GM21390 (cell line): ENCODE measurements around the gene TCEAL1.
"Not testable (repeated sequence)": the region's sequence is repeated elsewhere in the genome, so short reads cannot be mapped to it uniquely, and the experiment has no call there.

ENCODE experiments used
- ATAC-seq: cut with Tn5 transposase; IDR thresholded peaks from one replicate; pipeline ENCODE4 v1.9.1; 2021; ENCODE audit not compliant: unreplicated experiment

TCEAL1 gene

GRCh38 chrX:103628386-103629317 is at the start of gene TCEAL1:
TSS of gene TCEAL1 (plus strand) at chrX:103628975. CDS start at chrX:103629917, 942 bp downstream.
- ATAC-seq: peak; percentile 68

GRCh38 chrX:103584596-103584995 is 44.2 kb upstream of the TCEAL1 start:
- ATAC-seq: no peak

GRCh38 chrX:103585411-103586313 is 43.1 kb upstream of the TCEAL1 start, which contains the start of gene TCEAL4:
TSS of gene TCEAL4 (plus strand) at chrX:103585515. CDS start at chrX:103586676, 1,161 bp downstream.
- ATAC-seq: peak; percentile 86

- ATAC-seq: no peak
Observed at GRCh38 chrX:103586314-103586646, 42.5 kb upstream of the TCEAL1 start.

GRCh38 chrX:103586659-103587058 is 42.1 kb upstream of the TCEAL1 start:
- no peak for ATAC-seq

GRCh38 chrX:103592295-103592694 is 36.5 kb upstream of the TCEAL1 start:
- ATAC-seq: not testable (repeated sequence)

- ATAC-seq: not testable (repeated sequence)
Observed at GRCh38 chrX:103595202-103595601, 33.6 kb upstream of the TCEAL1 start.

GRCh38 chrX:103607364-103608305 is 21.1 kb upstream of the TCEAL1 start, which contains the start of gene TCEAL3:
TSS of gene TCEAL3 (plus strand) at chrX:103607963. CDS start at chrX:103609065, 1,102 bp downstream.
- ATAC-seq: peak; percentile 80

GRCh38 chrX:103608306-103608963 is 20.3 kb upstream of the TCEAL1 start:
- peak; percentile 35 for ATAC-seq

GRCh38 chrX:103610282-103610681 is 18.5 kb upstream of the TCEAL1 start:
- no peak for ATAC-seq

GRCh38 chrX:103613362-103613890 is 15.3 kb upstream of the TCEAL1 start:
- no peak for ATAC-seq

GRCh38 chrX:103614999-103615398 is 13.8 kb upstream of the TCEAL1 start:
- no peak for ATAC-seq

GRCh38 chrX:103615781-103616371 is 12.9 kb upstream of the TCEAL1 start:
- ATAC-seq: no peak

- no peak for ATAC-seq
Observed at GRCh38 chrX:103616676-103617186, 12.0 kb upstream of the TCEAL1 start.

- no peak for ATAC-seq
Observed at GRCh38 chrX:103624111-103624510, 4.7 kb upstream of the TCEAL1 start.

GRCh38 chrX:103626855-103627254 is 1.9 kb upstream of the TCEAL1 start:
- ATAC-seq: no peak

GRCh38 chrX:103629318-103630170 is 769 bp downstream of the TCEAL1 start:
- ATAC-seq: no peak

GRCh38 chrX:103630171-103630511 is 1.4 kb downstream of the TCEAL1 start:
- no peak for ATAC-seq
